ENCODE data around the gene WASL.

WASL gene

GRCh38 chr7:123712619-123713018 lies 36.2 kb downstream of the WASL start:
- POLR2A ChIA-PET, result interaction anchor here (1.0 kb wide), 1 partner anchor 36 kb away, joined by 4 read pairs; the partner anchor contains the start of gene WASL
- DNase-seq (ENCODE audit: extremely low spot score), result no peak

GRCh38 chr7:123711832-123712293 lies 36.9 kb downstream of the WASL start:
- TF ChIP-seq LEF1 (IDR thresholded peaks at IDR 0.05; ENCODE audit: borderline replicate concordance), result no peak
- TF ChIP-seq PKNOX1 (IDR thresholded peaks at IDR 0.05), result no peak
- TF ChIP-seq FOXA1 (IDR thresholded peaks at IDR 0.05), result no peak
- TF ChIP-seq TARDBP (IDR thresholded peaks at IDR 0.05), result no peak
- TF ChIP-seq NFRKB (IDR thresholded peaks at IDR 0.05), result no peak
- no peak for TF ChIP-seq CTBP1 (IDR thresholded peaks at IDR 0.05; ENCODE audit: borderline replicate concordance)
- TF ChIP-seq SP1 (IDR thresholded peaks at IDR 0.05), result no peak
- no peak for TF ChIP-seq ELF4 (IDR thresholded peaks at IDR 0.05)
- TF ChIP-seq L3MBTL2 (conservative IDR thresholded peaks at IDR 0.05), result no peak
- TF ChIP-seq ZNF384 (IDR thresholded peaks at IDR 0.05), result no peak
- TF ChIP-seq FOXK2 (IDR thresholded peaks at IDR 0.05), result no peak
- TF ChIP-seq FOXM1 (IDR thresholded peaks at IDR 0.05; ENCODE audit: borderline replicate concordance), result no peak
- TF ChIP-seq SUZ12 (IDR thresholded peaks at IDR 0.05), result no peak
- TF ChIP-seq HDGF (IDR thresholded peaks at IDR 0.05; ENCODE audit: borderline replicate concordance), result no peak
- POLR2A ChIA-PET, result interaction anchor here (1.0 kb wide), 1 partner anchor 37 kb away, joined by 4 read pairs; the partner anchor contains the start of gene WASL
- no peak for DNase-seq (ENCODE audit: extremely low spot score)
- CTCF ChIA-PET, result no interaction called here

More at GRCh38 chr7:123712619-123713018, 36.2 kb downstream of the WASL start:
- CTCF ChIA-PET, result no interaction called here
- no peak for TF ChIP-seq PKNOX1 (IDR thresholded peaks at IDR 0.05)
- no peak for TF ChIP-seq NFRKB (IDR thresholded peaks at IDR 0.05)
- TF ChIP-seq SP1 (IDR thresholded peaks at IDR 0.05), result no peak
- no peak for TF ChIP-seq ZNF384 (IDR thresholded peaks at IDR 0.05)
- TF ChIP-seq FOXK2 (IDR thresholded peaks at IDR 0.05), result no peak
- no peak for TF ChIP-seq SUZ12 (IDR thresholded peaks at IDR 0.05)
- no peak for TF ChIP-seq L3MBTL2 (conservative IDR thresholded peaks at IDR 0.05)
- TF ChIP-seq CTBP1 (IDR thresholded peaks at IDR 0.05; ENCODE audit: borderline replicate concordance), result no peak
- TF ChIP-seq BHLHE40 (IDR thresholded peaks at IDR 0.05; ENCODE audit: borderline replicate concordance), result no peak

- TF ChIP-seq HDGF (IDR thresholded peaks at IDR 0.05; ENCODE audit: borderline replicate concordance) (no peak), FOXK2 (IDR thresholded peaks at IDR 0.05) (no peak), FOXM1 (IDR thresholded peaks at IDR 0.05; ENCODE audit: borderline replicate concordance) (no peak), L3MBTL2 (conservative IDR thresholded peaks at IDR 0.05) (no peak), CTBP1 (IDR thresholded peaks at IDR 0.05; ENCODE audit: borderline replicate concordance) (no peak), TARDBP (IDR thresholded peaks at IDR 0.05) (no peak), NFRKB (IDR thresholded peaks at IDR 0.05) (no peak), FOXA1 (IDR thresholded peaks at IDR 0.05) (no peak), BHLHE40 (IDR thresholded peaks at IDR 0.05; ENCODE audit: borderline replicate concordance) (no peak), ELF4 (IDR thresholded peaks at IDR 0.05) (no peak), ARNT (IDR thresholded peaks at IDR 0.05) (no peak), SP1 (IDR thresholded peaks at IDR 0.05) (no peak), SUZ12 (IDR thresholded peaks at IDR 0.05) (no peak), ZNF384 (IDR thresholded peaks at IDR 0.05) (no peak), PKNOX1 (IDR thresholded peaks at IDR 0.05) (no peak), LEF1 (IDR thresholded peaks at IDR 0.05; ENCODE audit: borderline replicate concordance) (no peak)
- no peak for DNase-seq (ENCODE audit: extremely low spot score)
- ChIA-PET POLR2A (no interaction called here), CTCF (no interaction called here)
These were observed 38.1 kb downstream of the WASL start for GRCh38 chr7:123710683-123711082.

- ChIA-PET CTCF (interaction anchor here (0.6 to 0.7 kb wide), 2 partner anchors 8 to 14 kb away, joined by 3 read pairs; no protein-coding TSS in a partner anchor), POLR2A (no interaction called here)
- TF ChIP-seq NFRKB (IDR thresholded peaks at IDR 0.05), result no peak
- TF ChIP-seq FOXM1 (IDR thresholded peaks at IDR 0.05; ENCODE audit: borderline replicate concordance), result no peak
- TF ChIP-seq LEF1 (IDR thresholded peaks at IDR 0.05; ENCODE audit: borderline replicate concordance), result no peak
- DNase-seq (ENCODE audit: extremely low spot score), result no peak
These were observed 39.3 kb downstream of the WASL start for GRCh38 chr7:123709525-123709924.

GRCh38 chr7:123705211-123705901 lies 43.4 kb downstream of the WASL start:
- POLR2A ChIA-PET, result no interaction called here
- TF ChIP-seq ARNT (IDR thresholded peaks at IDR 0.05), result no peak
- TF ChIP-seq BHLHE40 (IDR thresholded peaks at IDR 0.05; ENCODE audit: borderline replicate concordance), result no peak
- TF ChIP-seq NFRKB (IDR thresholded peaks at IDR 0.05), result no peak
- no peak for TF ChIP-seq LEF1 (IDR thresholded peaks at IDR 0.05; ENCODE audit: borderline replicate concordance)
- no peak for TF ChIP-seq L3MBTL2 (conservative IDR thresholded peaks at IDR 0.05)
- TF ChIP-seq FOXA1 (IDR thresholded peaks at IDR 0.05), result no peak
- TF ChIP-seq TARDBP (IDR thresholded peaks at IDR 0.05), result no peak
- TF ChIP-seq CTBP1 (IDR thresholded peaks at IDR 0.05; ENCODE audit: borderline replicate concordance), result no peak
- TF ChIP-seq FOXM1 (IDR thresholded peaks at IDR 0.05; ENCODE audit: borderline replicate concordance), result no peak
- TF ChIP-seq PKNOX1 (IDR thresholded peaks at IDR 0.05), result no peak
- no peak for TF ChIP-seq FOXK2 (IDR thresholded peaks at IDR 0.05)
- no peak for TF ChIP-seq SP1 (IDR thresholded peaks at IDR 0.05)
- no peak for TF ChIP-seq ZNF384 (IDR thresholded peaks at IDR 0.05)
- TF ChIP-seq ELF4 (IDR thresholded peaks at IDR 0.05), result no peak
- TF ChIP-seq SUZ12 (IDR thresholded peaks at IDR 0.05), result no peak
- TF ChIP-seq HDGF (IDR thresholded peaks at IDR 0.05; ENCODE audit: borderline replicate concordance), result no peak
- CTCF ChIA-PET, result interaction anchor here (0.6 kb wide), 1 partner anchor 15 kb away, joined by 4 read pairs; no protein-coding TSS in a partner anchor
- no peak for DNase-seq (ENCODE audit: extremely low spot score)

Data from HEK293T (cell line).